HG03521 (cell line): Measurements from ENCODE around the gene PLEKHS1.
"Not testable (repeated sequence)": the region's sequence is repeated elsewhere in the genome, so short reads cannot be mapped to it uniquely, and the experiment has no call there.

Experiments
- ATAC-seq: cut with Tn5 transposase; IDR thresholded peaks from one replicate; pipeline ENCODE4 v1.9.1; 2021; ENCODE audit warnings: mild to moderate bottlenecking, moderate library complexity; ENCODE audit not compliant: unreplicated experiment

The PLEKHS1 gene

GRCh38 chr10:113739577-113739976 lies 11.9 kb upstream of the PLEKHS1 start:
- ATAC-seq: no peak

GRCh38 chr10:113740850-113741249 lies 10.6 kb upstream of the PLEKHS1 start:
- ATAC-seq: no peak

GRCh38 chr10:113742466-113742865 lies 9.0 kb upstream of the PLEKHS1 start:
- no peak for ATAC-seq

GRCh38 chr10:113743594-113743993 lies 7.9 kb upstream of the PLEKHS1 start:
- no peak for ATAC-seq

- no peak for ATAC-seq
Measured at GRCh38 chr10:113745374-113745773, 6.1 kb upstream of the PLEKHS1 start.

GRCh38 chr10:113746217-113746957 lies 5.1 kb upstream of the PLEKHS1 start:
- no peak for ATAC-seq

GRCh38 chr10:113752553-113752952 lies 1.1 kb downstream of the PLEKHS1 start:
- no peak for ATAC-seq

GRCh38 chr10:113753020-113753692 lies 1.7 kb downstream of the PLEKHS1 start:
- ATAC-seq: no peak

GRCh38 chr10:113754125-113754524 lies 2.6 kb downstream of the PLEKHS1 start:
- ATAC-seq: no peak

- ATAC-seq: no peak
Measured at GRCh38 chr10:113754768-113755167, 3.3 kb downstream of the PLEKHS1 start.

GRCh38 chr10:113756940-113757543 lies 5.6 kb downstream of the PLEKHS1 start:
- ATAC-seq: no peak

GRCh38 chr10:113762083-113762482 lies 10.6 kb downstream of the PLEKHS1 start:
- ATAC-seq: no peak

- ATAC-seq: no peak
Measured at GRCh38 chr10:113764582-113764981, 13.1 kb downstream of the PLEKHS1 start.

GRCh38 chr10:113765910-113766309 lies 14.4 kb downstream of the PLEKHS1 start:
- no peak for ATAC-seq

GRCh38 chr10:113767222-113767621 lies 15.7 kb downstream of the PLEKHS1 start:
- no peak for ATAC-seq

GRCh38 chr10:113770346-113770745 lies 18.9 kb downstream of the PLEKHS1 start:
- ATAC-seq: no peak

GRCh38 chr10:113771131-113771530 lies 19.6 kb downstream of the PLEKHS1 start:
- ATAC-seq: not testable (repeated sequence)

GRCh38 chr10:113775686-113776294 lies 24.3 kb downstream of the PLEKHS1 start:
- ATAC-seq: no peak

- ATAC-seq: no peak
Measured at GRCh38 chr10:113776553-113776952, 25.1 kb downstream of the PLEKHS1 start.

- no peak for ATAC-seq
Measured at GRCh38 chr10:113780681-113781250, 29.3 kb downstream of the PLEKHS1 start.

GRCh38 chr10:113782367-113782766 lies 30.9 kb downstream of the PLEKHS1 start:
- ATAC-seq: no peak
